Measurements from ENCODE around the gene CREBL2. TPM values are rescaled to one million over a fixed set of nuclear protein-coding genes. Genes with fewer than 3 reads are reported as not detected.

CREBL2 gene
- total and polyA plus RNA-seq, 10 of the 15 experiments (the other 5 are each of a cell fraction or from before 2014, with no cell fraction given), result 4.6 to 19.1 (median 13.5) TPM

DNA sequence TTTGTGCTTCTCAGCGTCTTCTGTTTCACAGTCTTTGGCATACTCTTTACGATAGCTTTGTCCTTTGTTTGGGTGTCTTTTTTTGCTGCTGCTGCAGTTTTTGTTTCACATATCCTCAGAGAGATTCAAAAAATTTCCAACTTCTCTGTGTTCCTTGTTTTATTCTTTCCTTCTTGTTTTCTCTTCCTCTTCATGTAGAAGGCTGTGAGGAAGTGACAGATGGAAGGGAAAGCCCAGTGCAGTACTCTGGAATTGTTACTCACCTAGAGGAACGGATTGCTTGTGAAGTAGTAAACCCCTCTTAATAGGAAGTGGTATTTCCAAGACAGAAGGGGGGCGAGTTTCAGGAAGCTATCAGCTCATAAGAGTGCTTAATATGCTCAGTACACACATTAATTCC lies 1.7 kb downstream of the CREBL2 start:
- CTCF ChIA-PET, result interaction anchor here (1.2 to 3.5 kb wide), 7 partner anchors 18 to 255 kb away, joined by 3 to 22 read pairs (median 6); no protein-coding TSS in a partner anchor
- peak overlapping the region; percentile 9 for H2AFZ ChIP-seq (ENCODE audit: control insufficient read depth, low read depth, low read length)
- peak overlapping the region; percentile 7; the same call in 1 of the 2 replicates for H3K27ac ChIP-seq (ENCODE audit: control insufficient read depth, insufficient read depth)
- TF ChIP-seq ZNF217 (IDR thresholded peaks at IDR 0.05), result no peak
- no peak for TF ChIP-seq RCOR1 (conservative IDR thresholded peaks at IDR 0.05; ENCODE audit: low read depth, low read length)
- no peak for TF ChIP-seq NR2C1 (IDR thresholded peaks at IDR 0.05)
- no peak for TF ChIP-seq RUNX3 (IDR thresholded peaks at IDR 0.05; ENCODE audit: low read length)
- TF ChIP-seq PAX5 (IDR thresholded peaks at IDR 0.05; ENCODE audit: borderline replicate concordance, low read depth, low read length), result no peak
- no peak for TF ChIP-seq CREM (IDR thresholded peaks at IDR 0.05; ENCODE audit: low read depth)
- TF ChIP-seq, protein P1, sequence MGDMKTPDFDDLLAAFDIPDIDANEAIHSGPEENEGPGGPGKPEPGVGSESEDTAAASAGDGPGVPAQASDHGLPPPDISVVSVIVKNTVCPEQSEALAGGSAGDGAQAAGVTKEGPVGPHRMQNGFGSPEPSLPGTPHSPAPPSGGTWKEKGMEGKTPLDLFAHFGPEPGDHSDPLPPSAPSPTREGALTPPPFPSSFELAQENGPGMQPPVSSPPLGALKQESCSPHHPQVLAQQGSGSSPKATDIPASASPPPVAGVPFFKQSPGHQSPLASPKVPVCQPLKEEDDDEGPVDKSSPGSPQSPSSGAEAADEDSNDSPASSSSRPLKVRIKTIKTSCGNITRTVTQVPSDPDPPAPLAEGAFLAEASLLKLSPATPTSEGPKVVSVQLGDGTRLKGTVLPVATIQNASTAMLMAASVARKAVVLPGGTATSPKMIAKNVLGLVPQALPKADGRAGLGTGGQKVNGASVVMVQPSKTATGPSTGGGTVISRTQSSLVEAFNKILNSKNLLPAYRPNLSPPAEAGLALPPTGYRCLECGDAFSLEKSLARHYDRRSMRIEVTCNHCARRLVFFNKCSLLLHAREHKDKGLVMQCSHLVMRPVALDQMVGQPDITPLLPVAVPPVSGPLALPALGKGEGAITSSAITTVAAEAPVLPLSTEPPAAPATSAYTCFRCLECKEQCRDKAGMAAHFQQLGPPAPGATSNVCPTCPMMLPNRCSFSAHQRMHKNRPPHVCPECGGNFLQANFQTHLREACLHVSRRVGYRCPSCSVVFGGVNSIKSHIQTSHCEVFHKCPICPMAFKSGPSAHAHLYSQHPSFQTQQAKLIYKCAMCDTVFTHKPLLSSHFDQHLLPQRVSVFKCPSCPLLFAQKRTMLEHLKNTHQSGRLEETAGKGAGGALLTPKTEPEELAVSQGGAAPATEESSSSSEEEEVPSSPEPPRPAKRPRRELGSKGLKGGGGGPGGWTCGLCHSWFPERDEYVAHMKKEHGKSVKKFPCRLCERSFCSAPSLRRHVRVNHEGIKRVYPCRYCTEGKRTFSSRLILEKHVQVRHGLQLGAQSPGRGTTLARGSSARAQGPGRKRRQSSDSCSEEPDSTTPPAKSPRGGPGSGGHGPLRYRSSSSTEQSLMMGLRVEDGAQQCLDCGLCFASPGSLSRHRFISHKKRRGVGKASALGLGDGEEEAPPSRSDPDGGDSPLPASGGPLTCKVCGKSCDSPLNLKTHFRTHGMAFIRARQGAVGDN (IDR thresholded peaks at IDR 0.05), result no peak
- TF ChIP-seq MEF2A (IDR thresholded peaks at IDR 0.05; ENCODE audit: insufficient read depth, low read depth, low read length), result no peak
- TF ChIP-seq, protein P2, sequence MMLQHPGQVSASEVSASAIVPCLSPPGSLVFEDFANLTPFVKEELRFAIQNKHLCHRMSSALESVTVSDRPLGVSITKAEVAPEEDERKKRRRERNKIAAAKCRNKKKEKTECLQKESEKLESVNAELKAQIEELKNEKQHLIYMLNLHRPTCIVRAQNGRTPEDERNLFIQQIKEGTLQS (IDR thresholded peaks at IDR 0.05; ENCODE audit: borderline replicate concordance, extremely low read depth, low read depth, low read length), result no peak
- TF ChIP-seq, protein P3, sequence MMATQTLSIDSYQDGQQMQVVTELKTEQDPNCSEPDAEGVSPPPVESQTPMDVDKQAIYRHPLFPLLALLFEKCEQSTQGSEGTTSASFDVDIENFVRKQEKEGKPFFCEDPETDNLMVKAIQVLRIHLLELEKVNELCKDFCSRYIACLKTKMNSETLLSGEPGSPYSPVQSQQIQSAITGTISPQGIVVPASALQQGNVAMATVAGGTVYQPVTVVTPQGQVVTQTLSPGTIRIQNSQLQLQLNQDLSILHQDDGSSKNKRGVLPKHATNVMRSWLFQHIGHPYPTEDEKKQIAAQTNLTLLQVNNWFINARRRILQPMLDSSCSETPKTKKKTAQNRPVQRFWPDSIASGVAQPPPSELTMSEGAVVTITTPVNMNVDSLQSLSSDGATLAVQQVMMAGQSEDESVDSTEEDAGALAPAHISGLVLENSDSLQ (IDR thresholded peaks at IDR 0.05), result no peak
- no peak for TF ChIP-seq TCF7 (IDR thresholded peaks at IDR 0.05; ENCODE audit: borderline replicate concordance)
- peak in 1 of 2 experiments; percentile 42; a peak in 1 of 4 replicates for TF ChIP-seq ETV6 (conservative IDR thresholded peaks at IDR 0.05 in 1 of 2, IDR thresholded peaks at IDR 0.05 in 1 of 2; ENCODE audit: borderline replicate concordance in 1 of 2, low read depth in 1 of 2)
- no peak for TF ChIP-seq ZNF622 (IDR thresholded peaks at IDR 0.05)
- TF ChIP-seq SUZ12 (IDR thresholded peaks at IDR 0.05; ENCODE audit: unreplicated experiment), result no peak
- TF ChIP-seq, protein P4, sequence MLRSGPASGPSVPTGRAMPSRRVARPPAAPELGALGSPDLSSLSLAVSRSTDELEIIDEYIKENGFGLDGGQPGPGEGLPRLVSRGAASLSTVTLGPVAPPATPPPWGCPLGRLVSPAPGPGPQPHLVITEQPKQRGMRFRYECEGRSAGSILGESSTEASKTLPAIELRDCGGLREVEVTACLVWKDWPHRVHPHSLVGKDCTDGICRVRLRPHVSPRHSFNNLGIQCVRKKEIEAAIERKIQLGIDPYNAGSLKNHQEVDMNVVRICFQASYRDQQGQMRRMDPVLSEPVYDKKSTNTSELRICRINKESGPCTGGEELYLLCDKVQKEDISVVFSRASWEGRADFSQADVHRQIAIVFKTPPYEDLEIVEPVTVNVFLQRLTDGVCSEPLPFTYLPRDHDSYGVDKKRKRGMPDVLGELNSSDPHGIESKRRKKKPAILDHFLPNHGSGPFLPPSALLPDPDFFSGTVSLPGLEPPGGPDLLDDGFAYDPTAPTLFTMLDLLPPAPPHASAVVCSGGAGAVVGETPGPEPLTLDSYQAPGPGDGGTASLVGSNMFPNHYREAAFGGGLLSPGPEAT (IDR thresholded peaks at IDR 0.05; ENCODE audit: low read depth), result no peak; the same call in 1 of the 2 replicates
- TF ChIP-seq NFIC (IDR thresholded peaks at IDR 0.05; ENCODE audit: low read depth, low read length), result 0 out of 2 replicates have a peak, but pooled peaks have one; percentile 19
- no peak for TF ChIP-seq HDGF (IDR thresholded peaks at IDR 0.05)
- peak; percentile 47; the same call in 1 of the 2 replicates for TF ChIP-seq EED (IDR thresholded peaks at IDR 0.05; ENCODE audit: low read depth)

More for the DNA sequence above, 1.7 kb downstream of the CREBL2 start:
- peaks cover 12% of the 10 kb centered on the region for H3K79me2 ChIP-seq (ENCODE audit: control insufficient read depth, insufficient read depth, low read length)
- H3K4me3 ChIP-seq, result peak overlapping the region; percentile 86
- intact Hi-C loops (cut with micrococcal nuclease; ENCODE audit: unreplicated experiment), result loop anchor here (2.0 to 5.0 kb wide), 4 partner anchors 41 to 104 kb away; partner anchors contain the start of genes CDKN1B and GPR19
- no TSS peak for BruUV-seq (replicated peaks)
- H3K27me3 ChIP-seq (replicated peaks in 1 of 2; ENCODE audit: control insufficient read depth in 2 of 2, insufficient read depth in 2 of 2, low read length in 1 of 2), result no peaks in the 10 kb centered on the region
- peaks cover 4% of the 10 kb centered on the region for H3K4me1 ChIP-seq (ENCODE audit: control insufficient read depth, insufficient read depth, low read length)
- H3K9ac ChIP-seq (ENCODE audit: control insufficient read depth, insufficient read depth, low read length), result peak overlapping the region; percentile 11; the same call in 1 of the 2 replicates
- DNase-seq (ENCODE audit: low read depth, low spot score) (no peak), ATAC-seq (no peak), FAIRE-seq (no peak)
- ChIA-PET SMC1A (ENCODE audit: uncharacterized antibody, unreplicated experiment) (interaction anchor here (0.8 to 3.0 kb wide), 13 partner anchors 8 to 237 kb away, joined by 3 to 16 read pairs (median 4); no protein-coding TSS in a partner anchor), POLR2A (interaction anchor here (0.9 to 2.1 kb wide), 2 partner anchors 84 to 103 kb away, joined by 5 to 6 read pairs; no protein-coding TSS in a partner anchor), RAD21 (ENCODE audit: unreplicated experiment) (interaction anchor here (0.5 to 3.1 kb wide), 5 partner anchors 37 to 256 kb away, joined by 3 to 18 read pairs (median 6); no protein-coding TSS in a partner anchor)
- 14% methylated on average over 4 of the region's 4 CpGs for WGBS (ENCODE audit: insufficient coverage, insufficient replicate concordance, low lambda C conversion rate, missing lambda C conversion rate)
- H3K9me3 ChIP-seq (replicated peaks; ENCODE audit: control insufficient read depth, insufficient read depth, low read length), result no peaks in the 10 kb centered on the region
- H3K36me3 ChIP-seq (ENCODE audit: control insufficient read depth in 2 of 2, insufficient read depth in 2 of 2, low read length in 1 of 2), result peaks cover 0 to 2% of the 10 kb centered on the region in 2 experiments; a peak in 1 of 4 replicates
- H4K20me1 ChIP-seq (ENCODE audit: control insufficient read depth, insufficient read depth), result no peaks in the 10 kb centered on the region
- peak overlapping the region; percentile 67 for H3K4me2 ChIP-seq (ENCODE audit: control insufficient read depth, insufficient read depth)
- in situ Hi-C loops (cut with MboI), result no loop called here

All from GM12878 (cell line).